HCT116 (cell line): ENCODE measurements around the gene UBAP1L. TPM values are rescaled to one million over a fixed set of nuclear protein-coding genes. Genes with fewer than 3 reads are reported as not detected.

Experiments
- ATAC-seq: fragments of 200-7000 bp; cut with Tn5 transposase; 2 replicates; pipeline ENCODE4 v1.9.1; 2020; ENCODE audit warnings: mild to moderate bottlenecking, moderate library complexity
- BruUV-seq: library from RNA; stranded (reverse); fragments of 400-500 nt; replicated peaks from 2 replicates; lab custom pipeline; 2021; lab: Mats Ljungman, UMichigan
- CTCF ChIA-PET: fragments of 300-600 bp; sonication (Branson Sonifier 250); formaldehyde crosslinking; loops from one replicate; lab custom pipeline; 2021; ENCODE audit warnings: antibody characterized with exemption; lab: Charles Lee
- POLR2A ChIA-PET: fragments of 300-600, 350-600 bp; sonication (Branson Sonifier 250); formaldehyde crosslinking; loops from one replicate; lab custom pipeline; 2021; ENCODE audit warnings: antibody characterized with exemption; lab: Charles Lee
- RAD21 ChIA-PET, 2 experiments: fragments of 300-600 bp; sonication (Branson Sonifier 250); formaldehyde crosslinking; loops; one replicate each; lab custom pipeline; 2023; ENCODE audit warnings: low total read pairs in 2 of 2; ENCODE audit not compliant: uncharacterized antibody in 2 of 2, unreplicated experiment in 2 of 2, low non-redundant PET in 1 of 2; lab: Charles Lee
- DNase-seq: peaks from one replicate; pipeline ENCODE4 v3.0.0-alpha.2; 2010; ENCODE audit warnings: low read depth, low spot score
- H2AFZ ChIP-seq: fragments of 200-600 bp; shearing (Covaris generic), sonication (generic); 2 replicates; pipeline ENCODE4 v1.6.1; 2017; ENCODE audit warnings: low read depth, mixed run types, mixed read lengths, antibody characterized with exemption, low read length; ENCODE audit not compliant: poor library complexity, severe bottlenecking
- H3K27ac ChIP-seq: 2 replicates; pipeline ENCODE4 v1.5.1; 2012; ENCODE audit warnings: low read depth, low read length
- H3K27me3 ChIP-seq: fragments of 200-600 bp; sonication (generic); 2 replicates; pipeline ENCODE4 v1.6.1; 2016; ENCODE audit warnings: mixed run types, low read length, mixed read lengths; ENCODE audit not compliant: insufficient read depth
- H3K36me3 ChIP-seq, 2 experiments: fragments of 200-500 bp in 1 of 2; fragments of 200-600 bp in 1 of 2; sonication (Bioruptor generic) in 1 of 2; sonication (generic) in 1 of 2; 2 replicates each; pipeline versions ENCODE4 v1.5.1 to v1.6.1; 2014 to 2016; ENCODE audit warnings: low read length in 2 of 2, inconsistent platforms in 1 of 2, mixed read lengths in 1 of 2, mixed run types in 1 of 2; ENCODE audit not compliant: insufficient read depth in 2 of 2, control insufficient read depth in 1 of 2
- H3K4me1 ChIP-seq, 2 experiments: fragments of 200-600 bp in 1 of 2; sonication (generic) in 1 of 2; 2 replicates each; pipeline versions ENCODE4 v1.5.1 to v1.6.1; 2012 to 2017; ENCODE audit warnings: low read length in 2 of 2, inconsistent platforms in 1 of 2, mild to moderate bottlenecking in 1 of 2, mixed read lengths in 1 of 2, mixed run types in 1 of 2, moderate library complexity in 1 of 2; ENCODE audit not compliant: insufficient read depth in 2 of 2, control insufficient read depth in 1 of 2
- H3K4me2 ChIP-seq: fragments of 200-600 bp; sonication (generic); 2 replicates; pipeline ENCODE4 v1.6.1; 2017; ENCODE audit warnings: mixed run types, low read length, mixed read lengths
- H3K4me3 ChIP-seq, 2 experiments: fragments of 200-600 bp in 1 of 2; sonication (generic) in 1 of 2; replicated peaks in 1 of 2; 2 replicates each; pipeline ENCODE4 v1.5.1; 2011 to 2016; ENCODE audit warnings: low read length in 2 of 2, control low read depth in 1 of 2, low read depth in 1 of 2, mild to moderate bottlenecking in 1 of 2, mixed read lengths in 1 of 2, mixed run types in 1 of 2
- H3K79me2 ChIP-seq: fragments of 200-600 bp; sonication (generic); 2 replicates; pipeline ENCODE4 v1.6.1; 2017; ENCODE audit warnings: mild to moderate bottlenecking, mixed run types, low read length, moderate library complexity, mixed read lengths; ENCODE audit not compliant: insufficient read depth
- H3K9ac ChIP-seq: fragments of 200-600 bp; sonication (generic); 2 replicates; pipeline ENCODE4 v1.6.1; 2016; ENCODE audit warnings: low read length, mixed read lengths
- H3K9me2 ChIP-seq: fragments of 200-600 bp; sonication (generic), shearing (Covaris generic); 2 replicates; pipeline ENCODE4 v1.6.1; 2017; ENCODE audit warnings: mixed run types, mild to moderate bottlenecking, moderate library complexity; ENCODE audit not compliant: insufficient read depth
- H3K9me3 ChIP-seq, 2 experiments: fragments of 200-500 bp in 1 of 2; fragments of 200-600 bp in 1 of 2; sonication (Bioruptor generic) in 1 of 2; sonication (generic) in 1 of 2; 2 replicates each; pipeline ENCODE4 v1.6.1; 2014 to 2017; ENCODE audit warnings: low read length in 2 of 2, mixed read lengths in 2 of 2, inconsistent platforms in 1 of 2, low read depth in 1 of 2, mild to moderate bottlenecking in 1 of 2, mixed run types in 1 of 2, moderate library complexity in 1 of 2; ENCODE audit not compliant: control insufficient read depth in 1 of 2, insufficient read depth in 1 of 2
- H4K20me1 ChIP-seq: fragments of 200-600 bp; sonication (generic), shearing (Covaris generic); 2 replicates; pipeline ENCODE4 v1.6.1; 2017; ENCODE audit warnings: mixed run types, mild to moderate bottlenecking, moderate library complexity; ENCODE audit not compliant: insufficient read depth
- ATF3 ChIP-seq: IDR thresholded peaks from 2 replicates; pipeline ENCODE4 v1.6.1; 2012
- CBX3 ChIP-seq: IDR thresholded peaks from 2 replicates; pipeline ENCODE4 v1.6.1; 2012; ENCODE audit warnings: low read depth
- CEBPB ChIP-seq: IDR thresholded peaks from 2 replicates; pipeline ENCODE4 v1.6.1; 2012; ENCODE audit warnings: low read depth
- CTCF ChIP-seq, 3 experiments: fragments of 200-600 bp in 1 of 3; sonication (generic) in 1 of 3; IDR thresholded peaks in 2 of 3; conservative IDR thresholded peaks in 1 of 3; 2 replicates each; pipeline ENCODE4 v1.5.1; 2012 to 2017; ENCODE audit warnings: low read depth in 2 of 3, low read length in 2 of 3, antibody characterized with exemption in 1 of 3, borderline replicate concordance in 1 of 3, control low read depth in 1 of 3, mild to moderate bottlenecking in 1 of 3, mixed read lengths in 1 of 3, mixed run types in 1 of 3, moderate library complexity in 1 of 3; ENCODE audit not compliant: insufficient read depth in 1 of 3
- EGR1 ChIP-seq: IDR thresholded peaks from 2 replicates; pipeline ENCODE4 v1.6.1; 2012; ENCODE audit warnings: low read depth
- ELF1 ChIP-seq: IDR thresholded peaks from 2 replicates; pipeline ENCODE4 v1.6.1; 2012; ENCODE audit warnings: low read depth, borderline replicate concordance
- FOSL1 ChIP-seq: IDR thresholded peaks from 2 replicates; pipeline ENCODE4 v1.6.1; 2012; ENCODE audit warnings: low read depth
- MAX ChIP-seq: IDR thresholded peaks from 2 replicates; pipeline ENCODE4 v1.6.1; 2012
- POLR2AphosphoS5 ChIP-seq: IDR thresholded peaks from 2 replicates; pipeline ENCODE4 v1.6.1; 2011; ENCODE audit warnings: mild to moderate bottlenecking, low read depth, low read length, moderate library complexity
- RAD21 ChIP-seq: IDR thresholded peaks from 2 replicates; pipeline ENCODE4 v1.6.1; 2012; ENCODE audit warnings: low read depth, mild to moderate bottlenecking
- SIN3A ChIP-seq: IDR thresholded peaks from 2 replicates; pipeline ENCODE4 v1.6.1; 2012; ENCODE audit warnings: low read depth
- SP1 ChIP-seq: IDR thresholded peaks from 2 replicates; pipeline ENCODE4 v1.6.1; 2012; ENCODE audit warnings: low read depth
- SRF ChIP-seq: IDR thresholded peaks from 2 replicates; pipeline ENCODE4 v1.6.1; 2012; ENCODE audit warnings: low read depth
- TCF7L2 ChIP-seq: IDR thresholded peaks from 2 replicates; pipeline ENCODE4 v1.7.0; 2011; ENCODE audit warnings: borderline replicate concordance, inconsistent platforms; ENCODE audit not compliant: insufficient read depth, insufficient read length; ENCODE audit errors: extremely low read depth
- YY1 ChIP-seq: IDR thresholded peaks from 2 replicates; pipeline ENCODE4 v1.6.1; 2011; ENCODE audit warnings: low read length, low read depth, moderate library complexity, mild to moderate bottlenecking; ENCODE audit not compliant: insufficient replicate concordance; ENCODE audit errors: extremely low read depth
- ZBTB33 ChIP-seq: IDR thresholded peaks from 2 replicates; pipeline ENCODE4 v1.6.1; 2011; ENCODE audit warnings: mild to moderate bottlenecking, low read length, moderate library complexity; ENCODE audit not compliant: insufficient replicate concordance; ENCODE audit errors: extremely low read depth
- ZFX ChIP-seq: fragments of 450-650 bp; IDR thresholded peaks from 2 replicates; pipeline ENCODE4 v1.6.1; 2017
- intact Hi-C: fragments of 100-400 bp; cut with micrococcal nuclease; formaldehyde crosslinking; loops from 2 replicates; pipeline ENCODE4 v1.10.0; 2022
- total RNA-seq: library from RNA; stranded (reverse); gene quantifications from one replicate; pipeline ENCODE4 v1.2.1, GENCODE V29; 2021; ENCODE audit not compliant: unreplicated experiment

Gene UBAP1L
- total RNA-seq, 1 experiment from 2014 or later = 4.0 TPM

GRCh38 chr15:65050270-65050669 lies 64.7 kb downstream of the UBAP1L start:
- no peaks in the 10 kb centered on the region for H3K9me3 ChIP-seq
- no peak overlapping the region for H3K4me3 ChIP-seq
- RAD21 ChIA-PET = no interaction called here
- no peak overlapping the region for H3K27ac ChIP-seq
- no peak overlapping the region for H3K9ac ChIP-seq
- H3K9me2 ChIP-seq = no peaks in the 10 kb centered on the region
- no peaks in the 10 kb centered on the region for H3K27me3 ChIP-seq
- no peaks in the 10 kb centered on the region for H3K79me2 ChIP-seq
- H3K36me3 ChIP-seq = no peaks in the 10 kb centered on the region
- peaks cover 10 to 20% of the 10 kb centered on the region in 2 experiments; a peak in 3 of 4 replicates for H3K4me1 ChIP-seq
- POLR2A ChIA-PET = no interaction called here
- ATAC-seq (no peak), DNase-seq (no peak)
- no peak overlapping the region for H3K4me2 ChIP-seq
- intact Hi-C loops = loop anchor here (5.0 kb wide), 2 partner anchors 127 to 337 kb away; no protein-coding TSS in a partner anchor
- CTCF ChIA-PET = no interaction called here
- no peak overlapping the region for H2AFZ ChIP-seq
- TF ChIP-seq CEBPB = no peak
- no peak for TF ChIP-seq SP1
- no peak for TF ChIP-seq POLR2AphosphoS5
- no peak for TF ChIP-seq ELF1
- TF ChIP-seq TCF7L2 = no peak
- no peak for TF ChIP-seq RAD21
- no peak for TF ChIP-seq MAX
- TF ChIP-seq SIN3A = no peak
- no peak for TF ChIP-seq CBX3
- no peaks in the 10 kb centered on the region for H4K20me1 ChIP-seq
- BruUV-seq = no TSS peak

GRCh38 chr15:65049418-65049840 lies 65.6 kb downstream of the UBAP1L start:
- RAD21 ChIA-PET = no interaction called here
- Histone ChIP-seq H3K4me2 (peak overlapping the region; percentile 53), H3K9me2 (no peaks in the 10 kb centered on the region), H3K9ac (no peak overlapping the region), H3K79me2 (no peaks in the 10 kb centered on the region), H3K27ac (no peak overlapping the region), H4K20me1 (no peaks in the 10 kb centered on the region), H3K36me3 (no peaks in the 10 kb centered on the region), H2AFZ (peak overlapping the region; percentile 30), H3K27me3 (no peaks in the 10 kb centered on the region), H3K4me3 (no peak overlapping the region; a peak in 1 of 4 replicates), H3K4me1 (peaks cover 15 to 20% of the 10 kb centered on the region in 2 experiments), H3K9me3 (no peaks in the 10 kb centered on the region)
- ATAC-seq = peak; percentile 92
- intact Hi-C loops = no loop called here
- POLR2A ChIA-PET = interaction anchor here (0.6 kb wide), 1 partner anchor 15 kb away, joined by 4 read pairs; no protein-coding TSS in a partner anchor
- CTCF ChIA-PET = interaction anchor here (1.0 kb wide), 1 partner anchor 38 kb away, joined by 3 read pairs; no protein-coding TSS in a partner anchor
- peak; percentile 84 for DNase-seq
- BruUV-seq = no TSS peak
- TF ChIP-seq FOSL1 (no peak), RAD21 (no peak), EGR1 (peak; percentile 84), CTCF (IDR thresholded peaks at IDR 0.05 in 2 of 3, conservative IDR thresholded peaks at IDR 0.05 in 1 of 3; ENCODE audit: borderline replicate concordance in 1 of 3, insufficient read depth in 1 of 3, low read depth in 2 of 3, low read length in 2 of 3) (no peak), SP1 (peak; percentile 65), ZBTB33 (no peak), POLR2AphosphoS5 (no peak), ATF3 (no peak), ZFX (no peak), CEBPB (no peak), YY1 (no peak), SRF (no peak)
